Thoracic aorta (tissue), 2 donors: ENCODE results near the gene TBC1D1. TPM values are rescaled to one million over a fixed set of nuclear protein-coding genes. Genes with fewer than 3 reads are reported as not detected.
A peak's percentile ranks its signal among the peaks of the same experiment; 100 is the strongest.

ENCODE experiments used
- ATAC-seq: fragments of 150-250 bp; one replicate; pipeline ENCODE4 v1.8.0; 2017; ENCODE audit warnings: low read depth; ENCODE audit not compliant: insufficient number of reproducible peaks, low FRiP score
- DNase-seq: peaks from one replicate; pipeline ENCODE4 v3.0.0-alpha.2; 2020; ENCODE audit warnings: low spot score
- H3K27ac ChIP-seq, 2 donors: fragments of 200-600 bp; sonication (generic); 1 replicate in 1 of 2; 2 replicates in 1 of 2; pipeline ENCODE4 v1.5.1; 2016; ENCODE audit warnings: mild to moderate bottlenecking in 2 of 2, moderate library complexity in 2 of 2
- H3K27me3 ChIP-seq: fragments of 200-600 bp; sonication (generic); replicated peaks from 2 replicates; pipeline ENCODE4 v1.6.0; 2016; ENCODE audit warnings: mild to moderate bottlenecking; ENCODE audit not compliant: insufficient read depth
- H3K36me3 ChIP-seq: fragments of 200-600 bp; sonication (generic); one replicate; pipeline ENCODE4 v1.5.1; 2016
- H3K4me1 ChIP-seq, 2 donors: fragments of 200-600 bp; sonication (generic); 1 replicate in 1 of 2; 2 replicates in 1 of 2; pipeline versions ENCODE4 v1.5.1 to v1.6.0; 2016; ENCODE audit warnings: low read depth in 2 of 2, mild to moderate bottlenecking in 1 of 2; ENCODE audit not compliant: control insufficient read depth in 1 of 2
- H3K4me3 ChIP-seq: fragments of 200-600 bp; sonication (generic); 2 replicates; pipeline ENCODE4 v1.5.1; 2016; ENCODE audit warnings: mild to moderate bottlenecking
- H3K9me3 ChIP-seq: fragments of 200-600 bp; sonication (generic); 2 replicates; pipeline ENCODE4 v1.5.1; 2016
- total RNA-seq, 2 donors: library from RNA; depleted of rRNA; stranded (reverse); fragments of >200 nt; gene quantifications; one replicate each; pipeline versions ENCODE4 v1.1.0 to v1.2.3, GENCODE V29; 2016
- TF ChIP-seq, protein P1 (sequence below): fragments of 200-600 bp; sonication (generic); IDR thresholded peaks from one replicate; pipeline ENCODE4 v1.5.1; 2019; ENCODE audit warnings: antibody characterized with exemption

Gene TBC1D1
- total RNA-seq, 2 donors from 2014 or later, result 152 to 206 TPM

DNA sequence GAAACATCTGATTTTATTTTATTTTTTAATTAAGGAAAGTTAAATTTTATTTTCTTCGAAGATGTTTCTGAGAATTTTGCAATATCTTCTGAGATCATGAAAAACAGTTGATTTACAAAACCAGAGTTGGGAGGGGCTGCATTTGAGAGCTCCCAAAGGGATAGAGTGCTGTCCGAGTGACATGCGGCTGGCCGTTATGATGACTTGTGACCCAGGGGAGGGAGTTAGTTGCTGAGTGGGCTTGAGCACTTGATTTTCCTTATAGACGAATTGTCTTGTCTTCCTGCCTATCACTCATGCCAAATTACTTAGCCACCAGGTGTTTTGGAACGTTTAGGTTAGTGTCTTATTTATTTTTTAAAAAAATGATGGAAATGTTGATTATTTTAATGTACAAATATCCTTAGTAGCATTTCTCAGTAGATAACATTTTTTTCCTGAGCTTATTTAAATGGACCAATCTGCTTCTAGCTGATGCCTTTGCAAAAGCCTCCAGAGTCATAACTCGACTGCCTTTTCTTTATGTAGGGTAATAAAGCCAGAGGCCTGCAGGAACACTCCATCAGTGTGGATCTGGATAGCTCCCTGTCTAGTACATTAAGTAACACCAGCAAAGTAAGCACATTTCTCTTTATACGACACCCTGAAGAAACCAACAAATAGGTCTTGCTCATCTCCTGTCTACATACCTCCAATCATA lies 154.6 kb downstream of the TBC1D1 start:
- H3K4me3 ChIP-seq, result no peak overlapping the region
- H3K27ac ChIP-seq, result no peak overlapping the region
- H3K4me1 ChIP-seq, result peaks cover 0 to 6% of the 10 kb centered on the region in 2 donors

DNA sequence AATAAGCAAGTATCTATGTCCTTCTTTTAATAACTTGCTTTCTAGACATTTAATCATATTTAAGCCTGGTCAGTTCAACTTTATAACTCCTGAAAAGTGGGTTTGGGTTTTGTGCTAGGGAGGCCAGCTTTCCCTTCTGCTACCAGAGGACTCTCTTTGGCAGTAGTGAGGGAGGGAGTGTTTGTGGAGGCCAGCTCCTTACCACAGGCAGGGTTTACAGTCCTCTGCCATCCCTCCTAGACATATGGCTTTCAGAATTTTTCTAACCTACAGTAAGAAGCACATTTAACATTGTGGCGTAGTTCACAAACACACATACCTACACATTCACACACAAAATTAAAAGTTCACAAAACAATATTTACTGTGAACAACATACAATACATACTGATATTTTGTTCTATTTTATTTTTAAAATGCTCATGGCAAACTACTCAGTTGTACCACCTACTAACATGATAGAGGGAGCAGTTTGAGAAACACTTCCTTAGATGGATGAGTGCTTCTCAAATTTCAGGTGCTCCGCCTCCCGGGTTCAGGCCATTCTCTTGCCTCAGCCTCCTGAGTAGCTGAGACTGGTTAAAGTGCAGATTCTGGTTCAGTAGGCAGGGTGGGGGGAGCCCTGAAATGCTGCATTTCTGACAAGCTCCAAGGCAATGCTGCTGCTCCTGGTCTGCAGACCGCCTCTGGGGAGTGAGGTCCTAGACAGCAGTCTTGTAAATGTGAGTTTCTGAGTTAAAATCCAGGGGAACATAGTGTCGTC lies 156.0 kb downstream of the TBC1D1 start:
- ATAC-seq (no peak), DNase-seq (no peak)
- Histone ChIP-seq H3K27ac (no peak overlapping the region), H3K9me3 (no peaks in the 10 kb centered on the region), H3K36me3 (peaks cover 30% of the 10 kb centered on the region), H3K4me1 (peaks cover 0 to 12% of the 10 kb centered on the region in 2 donors), H3K27me3 (no peaks in the 10 kb centered on the region), H3K4me3 (no peak overlapping the region)
- TF ChIP-seq, protein P1, sequence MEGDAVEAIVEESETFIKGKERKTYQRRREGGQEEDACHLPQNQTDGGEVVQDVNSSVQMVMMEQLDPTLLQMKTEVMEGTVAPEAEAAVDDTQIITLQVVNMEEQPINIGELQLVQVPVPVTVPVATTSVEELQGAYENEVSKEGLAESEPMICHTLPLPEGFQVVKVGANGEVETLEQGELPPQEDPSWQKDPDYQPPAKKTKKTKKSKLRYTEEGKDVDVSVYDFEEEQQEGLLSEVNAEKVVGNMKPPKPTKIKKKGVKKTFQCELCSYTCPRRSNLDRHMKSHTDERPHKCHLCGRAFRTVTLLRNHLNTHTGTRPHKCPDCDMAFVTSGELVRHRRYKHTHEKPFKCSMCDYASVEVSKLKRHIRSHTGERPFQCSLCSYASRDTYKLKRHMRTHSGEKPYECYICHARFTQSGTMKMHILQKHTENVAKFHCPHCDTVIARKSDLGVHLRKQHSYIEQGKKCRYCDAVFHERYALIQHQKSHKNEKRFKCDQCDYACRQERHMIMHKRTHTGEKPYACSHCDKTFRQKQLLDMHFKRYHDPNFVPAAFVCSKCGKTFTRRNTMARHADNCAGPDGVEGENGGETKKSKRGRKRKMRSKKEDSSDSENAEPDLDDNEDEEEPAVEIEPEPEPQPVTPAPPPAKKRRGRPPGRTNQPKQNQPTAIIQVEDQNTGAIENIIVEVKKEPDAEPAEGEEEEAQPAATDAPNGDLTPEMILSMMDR, result no peak

More for the DNA sequence above, 154.6 kb downstream of the TBC1D1 start:
- ATAC-seq, result no peak
- Histone ChIP-seq H3K9me3 (no peaks in the 10 kb centered on the region), H3K27me3 (no peaks in the 10 kb centered on the region), H3K36me3 (peaks cover 35% of the 10 kb centered on the region)
- DNase-seq, result no peak
- TF ChIP-seq, protein P1, result no peak

DNA sequence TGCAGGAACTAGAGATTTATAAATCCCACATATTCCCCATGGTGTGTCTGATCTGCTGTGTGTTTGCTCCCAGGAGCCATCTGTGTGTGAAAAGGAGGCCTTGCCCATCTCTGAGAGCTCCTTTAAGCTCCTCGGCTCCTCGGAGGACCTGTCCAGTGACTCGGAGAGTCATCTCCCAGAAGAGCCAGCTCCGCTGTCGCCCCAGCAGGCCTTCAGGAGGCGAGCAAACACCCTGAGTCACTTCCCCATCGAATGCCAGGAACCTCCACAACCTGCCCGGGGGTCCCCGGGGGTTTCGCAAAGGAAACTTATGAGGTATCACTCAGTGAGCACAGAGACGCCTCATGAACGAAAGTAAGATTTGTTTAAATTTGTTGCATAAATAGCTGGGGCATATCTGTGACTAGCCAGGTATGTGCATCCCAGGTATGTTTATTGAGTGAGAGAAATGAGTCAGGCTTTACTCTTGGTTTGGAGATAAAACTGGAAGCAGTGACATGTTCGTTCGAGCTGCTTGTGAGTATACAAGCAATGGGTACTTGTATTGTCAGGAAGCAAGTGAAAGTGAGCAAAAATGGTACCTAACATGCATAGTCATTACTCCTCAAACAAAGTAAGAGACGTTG lies 158.8 kb downstream of the TBC1D1 start:
- DNase-seq, result no peak
- Histone ChIP-seq H3K4me3 (no peak overlapping the region), H3K36me3 (peaks cover 30% of the 10 kb centered on the region), H3K27me3 (no peaks in the 10 kb centered on the region), H3K9me3 (no peaks in the 10 kb centered on the region), H3K27ac (peak overlapping the region in 1 of 2 donors; percentile 7), H3K4me1 (peaks cover 0 to 12% of the 10 kb centered on the region in 2 donors)
- no peak for ATAC-seq
- TF ChIP-seq, protein P1, result no peak

DNA sequence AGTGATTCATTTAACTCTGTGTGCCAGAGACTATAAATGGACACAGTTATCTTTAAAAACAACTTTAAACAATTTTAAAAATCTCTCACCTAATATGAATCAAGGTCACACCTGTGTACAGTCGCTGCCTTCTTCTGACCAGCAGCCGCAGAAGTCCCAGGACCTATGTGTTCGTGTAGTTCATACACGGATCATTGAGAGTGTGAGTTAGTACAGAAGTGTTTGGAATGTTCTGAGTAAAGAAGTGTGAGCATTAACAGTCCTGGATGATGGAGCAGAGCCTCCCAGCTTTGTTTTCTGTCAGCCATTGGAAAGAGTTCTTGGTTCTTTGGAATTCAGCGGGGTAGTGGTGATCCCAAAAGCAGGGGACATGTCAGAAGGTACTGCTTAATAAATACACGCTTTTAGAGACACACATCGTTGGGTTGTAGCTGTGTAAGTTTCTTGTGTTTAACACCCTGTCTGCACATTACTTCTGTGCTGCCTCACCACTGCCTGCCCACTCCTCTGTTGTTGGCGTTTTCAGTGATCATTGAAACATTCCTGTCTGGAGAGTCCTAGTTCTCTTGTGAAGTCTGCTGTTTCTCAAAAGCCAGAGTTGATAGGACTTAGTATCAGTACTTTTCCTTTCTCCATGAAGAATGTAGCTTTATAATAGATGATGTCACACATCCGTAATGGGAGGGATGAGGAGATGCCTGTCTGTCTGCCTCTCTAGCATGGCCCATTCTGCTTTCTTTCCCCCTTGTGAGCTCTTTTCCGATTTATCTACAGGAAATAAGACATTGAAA lies 159.9 kb downstream of the TBC1D1 start:
- TF ChIP-seq, protein P1, result no peak
- H3K4me3 ChIP-seq, result no peak overlapping the region
- H3K36me3 ChIP-seq, result peaks cover 30% of the 10 kb centered on the region
- peaks cover 0 to 17% of the 10 kb centered on the region in 2 donors for H3K4me1 ChIP-seq
- peak overlapping the region in 1 of 2 donors; percentile 7 for H3K27ac ChIP-seq
- ATAC-seq, result no peak
- H3K27me3 ChIP-seq, result no peaks in the 10 kb centered on the region
- no peak for DNase-seq
- no peaks in the 10 kb centered on the region for H3K9me3 ChIP-seq
